Right lobe of liver (tissue), 4 donors: Measurements from ENCODE around the gene TMEM232.

Source experiments
- POLR2A ChIP-seq: fragments of 450-650 bp; IDR thresholded peaks from one replicate; pipeline ENCODE4 v1.6.1; 2017; ENCODE audit warnings: antibody characterized with exemption, mild to moderate bottlenecking
- TF ChIP-seq, protein P1 (sequence below), 4 donors: fragments of 200-600 bp in 3 of 4; fragments of 450-650 bp in 1 of 4; IDR thresholded peaks; one replicate each; pipeline versions ENCODE4 v1.5.1 to v1.8.0; 2016 to 2022; ENCODE audit warnings: antibody characterized with exemption in 4 of 4, mild to moderate bottlenecking in 2 of 4
- donor health status: DM: no; HTN: no; CAD: no.
- donor health status: DM: no; HTN: no; CAD: no.
- donor health status: DM: no; HTN: yes; CAD: no.

- TF ChIP-seq POLR2A, result no peak
- TF ChIP-seq, protein P1, sequence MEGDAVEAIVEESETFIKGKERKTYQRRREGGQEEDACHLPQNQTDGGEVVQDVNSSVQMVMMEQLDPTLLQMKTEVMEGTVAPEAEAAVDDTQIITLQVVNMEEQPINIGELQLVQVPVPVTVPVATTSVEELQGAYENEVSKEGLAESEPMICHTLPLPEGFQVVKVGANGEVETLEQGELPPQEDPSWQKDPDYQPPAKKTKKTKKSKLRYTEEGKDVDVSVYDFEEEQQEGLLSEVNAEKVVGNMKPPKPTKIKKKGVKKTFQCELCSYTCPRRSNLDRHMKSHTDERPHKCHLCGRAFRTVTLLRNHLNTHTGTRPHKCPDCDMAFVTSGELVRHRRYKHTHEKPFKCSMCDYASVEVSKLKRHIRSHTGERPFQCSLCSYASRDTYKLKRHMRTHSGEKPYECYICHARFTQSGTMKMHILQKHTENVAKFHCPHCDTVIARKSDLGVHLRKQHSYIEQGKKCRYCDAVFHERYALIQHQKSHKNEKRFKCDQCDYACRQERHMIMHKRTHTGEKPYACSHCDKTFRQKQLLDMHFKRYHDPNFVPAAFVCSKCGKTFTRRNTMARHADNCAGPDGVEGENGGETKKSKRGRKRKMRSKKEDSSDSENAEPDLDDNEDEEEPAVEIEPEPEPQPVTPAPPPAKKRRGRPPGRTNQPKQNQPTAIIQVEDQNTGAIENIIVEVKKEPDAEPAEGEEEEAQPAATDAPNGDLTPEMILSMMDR (IDR thresholded peaks at IDR 0.05), result no peak
Measured at GRCh38 chr5:110402562-110402961, 323.9 kb downstream of the TMEM232 start.
